ENCODE measurements around the gene FAM120B.

The FAM120B gene

DNA sequence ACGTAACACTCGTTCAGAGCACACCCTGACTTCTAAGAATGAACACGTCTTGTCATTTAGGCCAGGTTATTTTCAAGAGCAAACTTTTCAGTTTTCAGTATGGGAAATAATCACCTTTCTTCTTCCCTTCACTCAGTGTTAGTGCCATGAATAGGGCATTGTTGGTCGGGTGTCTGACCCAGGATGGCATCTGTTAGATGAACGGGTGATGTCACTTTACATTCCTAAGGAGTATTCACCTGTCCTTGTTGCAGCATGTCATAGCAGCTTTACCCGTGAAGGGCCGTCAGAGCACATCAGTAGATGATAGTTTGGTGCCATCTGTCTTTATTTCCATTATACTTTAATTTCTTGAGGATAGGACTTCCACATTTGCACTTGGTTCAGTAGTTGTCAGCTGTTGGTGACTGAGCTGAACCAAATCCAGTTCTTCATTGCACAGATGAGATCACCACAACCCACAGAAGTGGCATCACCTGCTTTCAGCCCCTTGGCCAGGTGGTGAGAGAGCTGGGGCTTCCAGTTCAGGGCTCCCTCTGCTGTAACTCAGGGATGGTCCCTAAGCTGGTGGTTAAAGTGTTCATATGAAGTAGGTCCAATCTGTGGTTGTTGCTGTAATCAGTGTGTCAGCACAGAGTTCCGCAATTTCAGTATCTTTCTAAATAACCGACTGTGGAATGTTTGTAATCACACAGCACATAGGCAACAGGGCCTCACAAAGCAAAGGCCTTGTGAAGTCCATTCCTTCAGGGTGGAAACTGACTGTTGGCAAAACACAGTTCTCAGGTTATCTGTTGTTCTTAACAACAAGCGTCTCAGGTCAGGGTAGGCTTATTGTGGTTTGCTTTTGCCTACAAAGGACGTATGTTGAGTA lies 68.2 kb downstream of the FAM120B start:
- Histone ChIP-seq H3K4me1 (ENCODE audit: control insufficient read depth, low read length) (no peaks in the 10 kb centered on the region), H4K20me1 (ENCODE audit: control insufficient read depth, insufficient read depth, low read depth, low read length) (no peaks in the 10 kb centered on the region), H3K36me3 (ENCODE audit: control insufficient read depth, low read length) (no peaks in the 10 kb centered on the region), H3K9me3 (ENCODE audit: control insufficient read depth, insufficient read depth, low read length) (no peaks in the 10 kb centered on the region), H3F3A (ENCODE audit: control insufficient read depth, insufficient read depth) (no peaks in the 10 kb centered on the region), H3K4me2 (ENCODE audit: low read length) (no peak overlapping the region), H3K9me2 (replicated peaks; ENCODE audit: control insufficient read depth, low read length) (no peaks in the 10 kb centered on the region), H3K79me2 (ENCODE audit: control insufficient read depth, low read length) (no peaks in the 10 kb centered on the region), H3K27me3 (ENCODE audit: control insufficient read depth, low read length) (no peaks in the 10 kb centered on the region), H3K27ac (ENCODE audit: low read depth, low read length) (no peak overlapping the region), H3K4me3 (ENCODE audit: low read length) (no peak overlapping the region)
- TF ChIP-seq, protein P1, sequence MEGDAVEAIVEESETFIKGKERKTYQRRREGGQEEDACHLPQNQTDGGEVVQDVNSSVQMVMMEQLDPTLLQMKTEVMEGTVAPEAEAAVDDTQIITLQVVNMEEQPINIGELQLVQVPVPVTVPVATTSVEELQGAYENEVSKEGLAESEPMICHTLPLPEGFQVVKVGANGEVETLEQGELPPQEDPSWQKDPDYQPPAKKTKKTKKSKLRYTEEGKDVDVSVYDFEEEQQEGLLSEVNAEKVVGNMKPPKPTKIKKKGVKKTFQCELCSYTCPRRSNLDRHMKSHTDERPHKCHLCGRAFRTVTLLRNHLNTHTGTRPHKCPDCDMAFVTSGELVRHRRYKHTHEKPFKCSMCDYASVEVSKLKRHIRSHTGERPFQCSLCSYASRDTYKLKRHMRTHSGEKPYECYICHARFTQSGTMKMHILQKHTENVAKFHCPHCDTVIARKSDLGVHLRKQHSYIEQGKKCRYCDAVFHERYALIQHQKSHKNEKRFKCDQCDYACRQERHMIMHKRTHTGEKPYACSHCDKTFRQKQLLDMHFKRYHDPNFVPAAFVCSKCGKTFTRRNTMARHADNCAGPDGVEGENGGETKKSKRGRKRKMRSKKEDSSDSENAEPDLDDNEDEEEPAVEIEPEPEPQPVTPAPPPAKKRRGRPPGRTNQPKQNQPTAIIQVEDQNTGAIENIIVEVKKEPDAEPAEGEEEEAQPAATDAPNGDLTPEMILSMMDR (IDR thresholded peaks at IDR 0.05; ENCODE audit: low read depth, low read length, poor library complexity, severe bottlenecking), result no peak
- no peak for TF ChIP-seq EZH2phosphoT487 (IDR thresholded peaks at IDR 0.05; ENCODE audit: borderline replicate concordance, low read length)

DNA sequence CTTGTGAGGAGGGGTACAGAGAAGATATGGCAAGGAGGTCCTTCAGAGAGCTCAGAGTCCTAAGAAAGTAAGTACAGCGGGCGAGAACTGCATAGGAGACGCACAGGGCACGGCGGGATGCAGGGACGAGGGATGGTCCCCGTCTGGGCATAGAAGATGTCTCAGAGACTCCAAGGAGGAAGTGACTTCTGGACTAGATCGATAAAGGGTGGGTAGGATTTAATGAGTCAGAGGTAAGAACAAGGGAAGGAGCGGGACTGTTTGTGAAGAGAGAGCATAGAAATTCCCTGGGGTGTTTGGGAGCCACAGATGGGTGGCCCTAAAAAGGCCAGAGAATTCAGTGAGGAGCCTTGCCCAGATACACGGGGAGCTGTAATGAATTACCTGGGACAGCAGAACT lies 69.1 kb downstream of the FAM120B start:
- no peak for TF ChIP-seq EZH2phosphoT487 (IDR thresholded peaks at IDR 0.05; ENCODE audit: borderline replicate concordance, low read length)
- TF ChIP-seq, protein P1 (IDR thresholded peaks at IDR 0.05; ENCODE audit: low read depth, low read length, poor library complexity, severe bottlenecking), result no peak
- Histone ChIP-seq H4K20me1 (ENCODE audit: control insufficient read depth, insufficient read depth, low read depth, low read length) (no peaks in the 10 kb centered on the region), H3K4me3 (ENCODE audit: low read length) (no peak overlapping the region), H3F3A (ENCODE audit: control insufficient read depth, insufficient read depth) (no peaks in the 10 kb centered on the region), H3K4me2 (ENCODE audit: low read length) (no peak overlapping the region), H3K36me3 (ENCODE audit: control insufficient read depth, low read length) (no peaks in the 10 kb centered on the region), H3K9me2 (replicated peaks; ENCODE audit: control insufficient read depth, low read length) (no peaks in the 10 kb centered on the region), H3K9me3 (ENCODE audit: control insufficient read depth, insufficient read depth, low read length) (no peaks in the 10 kb centered on the region), H3K79me2 (ENCODE audit: control insufficient read depth, low read length) (no peaks in the 10 kb centered on the region), H3K4me1 (ENCODE audit: control insufficient read depth, low read length) (no peaks in the 10 kb centered on the region), H3K27ac (ENCODE audit: low read depth, low read length) (no peak overlapping the region), H3K27me3 (ENCODE audit: control insufficient read depth, low read length) (no peaks in the 10 kb centered on the region)

DNA sequence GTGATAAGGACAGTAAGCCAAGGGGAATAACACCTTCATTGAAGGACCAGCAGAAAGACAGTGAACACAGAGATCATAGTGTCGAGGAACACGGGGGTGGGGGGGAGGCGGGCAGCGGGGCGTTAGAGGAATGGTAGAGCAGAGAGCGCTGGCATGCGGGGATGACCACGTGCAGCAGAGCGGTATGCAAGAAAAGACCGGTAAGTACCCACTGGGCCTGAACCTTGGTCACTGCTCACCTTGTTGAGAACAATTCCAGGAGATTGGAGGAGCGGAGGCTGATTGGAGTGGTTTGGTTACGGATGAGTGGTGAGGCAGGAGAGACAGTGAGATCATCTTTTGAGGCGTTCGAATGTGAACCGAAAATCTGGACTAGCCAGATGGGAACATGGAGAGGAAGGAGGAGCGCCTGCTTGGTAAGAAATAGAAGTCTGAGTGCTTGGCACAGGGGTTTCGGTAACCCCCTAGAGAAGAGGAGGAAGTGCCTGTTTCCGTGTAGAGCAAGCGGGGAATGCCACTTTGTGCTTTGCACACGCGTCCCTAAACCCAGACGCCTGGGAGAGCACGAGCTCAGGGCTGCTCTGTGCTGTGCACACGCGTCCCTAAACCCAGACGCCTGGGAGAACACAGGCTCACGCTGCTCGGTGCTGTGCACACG lies 70.0 kb downstream of the FAM120B start:
- Histone ChIP-seq H3K79me2 (ENCODE audit: control insufficient read depth, low read length) (no peaks in the 10 kb centered on the region), H3K9me2 (replicated peaks; ENCODE audit: control insufficient read depth, low read length) (no peaks in the 10 kb centered on the region), H3K4me3 (ENCODE audit: low read length) (no peak overlapping the region), H3K36me3 (ENCODE audit: control insufficient read depth, low read length) (no peaks in the 10 kb centered on the region), H3K27me3 (ENCODE audit: control insufficient read depth, low read length) (no peaks in the 10 kb centered on the region), H4K20me1 (ENCODE audit: control insufficient read depth, insufficient read depth, low read depth, low read length) (no peaks in the 10 kb centered on the region), H3K4me2 (ENCODE audit: low read length) (no peak overlapping the region), H3K27ac (ENCODE audit: low read depth, low read length) (no peak overlapping the region), H3F3A (ENCODE audit: control insufficient read depth, insufficient read depth) (no peaks in the 10 kb centered on the region), H3K9me3 (ENCODE audit: control insufficient read depth, insufficient read depth, low read length) (no peaks in the 10 kb centered on the region), H3K4me1 (ENCODE audit: control insufficient read depth, low read length) (no peaks in the 10 kb centered on the region)
- TF ChIP-seq, protein P1 (IDR thresholded peaks at IDR 0.05; ENCODE audit: low read depth, low read length, poor library complexity, severe bottlenecking), result no peak
- TF ChIP-seq EZH2phosphoT487 (IDR thresholded peaks at IDR 0.05; ENCODE audit: borderline replicate concordance, low read length), result no peak
